Fibroblast of the conjunctiva (primary cell): ENCODE results near the gene ZNF599.
"Not testable (repeated sequence)": the region's sequence is repeated elsewhere in the genome, so short reads cannot be mapped to it uniquely, and the experiment has no call there.

Experiments used
- DNase-seq: peaks from one replicate; pipeline ENCODE4 v3.0.0-alpha.2; 2010; ENCODE audit warnings: low read depth

ZNF599 gene

DNA sequence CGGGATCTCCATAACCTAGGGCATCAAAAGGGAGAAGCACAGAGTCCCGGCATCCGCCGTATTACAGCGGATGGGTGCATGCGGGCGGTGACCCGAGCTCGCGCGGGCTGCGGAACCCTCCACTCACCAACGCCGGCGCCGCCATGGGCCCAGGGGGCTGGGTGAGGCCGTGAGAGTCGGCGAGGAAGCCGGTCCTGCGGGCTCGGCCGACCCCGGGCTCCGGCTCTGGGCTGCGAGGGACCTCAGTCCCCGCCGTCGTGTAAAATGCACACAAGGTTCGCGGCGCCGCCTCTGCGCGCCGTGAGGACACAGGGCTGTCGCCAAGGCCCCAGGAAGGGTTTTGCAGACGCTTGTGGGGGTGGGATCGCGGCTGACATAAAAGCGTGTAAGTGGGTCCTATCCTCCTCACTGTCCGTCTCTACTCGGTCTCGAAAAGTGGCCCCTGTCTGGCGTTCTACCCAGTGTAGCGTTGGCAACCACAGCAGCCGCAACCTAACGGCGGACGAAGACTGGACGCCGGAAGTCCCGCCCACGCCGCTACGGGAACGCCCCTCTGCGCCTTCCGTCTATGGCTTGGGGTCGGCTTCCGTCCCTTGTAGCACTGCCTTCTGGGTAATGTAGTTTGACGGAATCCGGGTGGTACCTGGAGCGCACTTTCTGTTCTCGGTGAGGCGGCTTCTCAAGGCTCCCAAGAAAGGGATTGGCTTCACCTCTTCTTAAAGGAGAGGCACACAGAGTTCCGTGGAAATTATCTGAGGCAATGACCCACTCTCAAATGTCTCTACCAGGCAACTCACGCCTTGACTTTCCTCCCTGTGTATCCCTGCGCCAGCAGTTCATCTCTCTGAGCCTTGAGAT, at the start of gene ZNF599:
ZNF599 (minus strand) TSS at position 519 of the 858 bp plus-strand sequence; CDS start at position 145, 374 bp downstream.
- peak; percentile 79 for DNase-seq

GRCh38 chr19:34818270-34818669, 45.3 kb upstream of the ZNF599 start:
- no peak for DNase-seq

DNA sequence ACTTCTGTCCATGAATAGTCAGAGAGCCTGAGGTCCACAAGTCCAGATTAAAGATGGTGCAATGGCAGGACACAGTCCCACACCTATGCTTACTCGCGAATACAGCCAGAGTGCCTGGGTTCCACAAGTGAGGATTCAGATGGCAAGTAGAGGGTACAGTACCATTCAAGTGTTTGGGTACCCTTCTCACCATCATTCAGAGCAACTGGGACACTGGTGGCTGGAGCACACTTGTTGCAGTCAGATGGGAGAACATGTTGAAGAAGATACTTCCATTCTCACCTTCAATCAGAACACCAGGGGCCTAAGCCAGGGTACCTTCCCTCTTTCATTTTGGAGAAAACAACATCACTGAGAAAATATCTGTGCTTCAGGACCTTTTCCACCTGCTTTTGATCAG, 43.7 kb upstream of the ZNF599 start:
- no peak for DNase-seq

- DNase-seq = no peak
Observed at GRCh38 chr19:34808566-34808965, 35.6 kb upstream of the ZNF599 start.

DNA sequence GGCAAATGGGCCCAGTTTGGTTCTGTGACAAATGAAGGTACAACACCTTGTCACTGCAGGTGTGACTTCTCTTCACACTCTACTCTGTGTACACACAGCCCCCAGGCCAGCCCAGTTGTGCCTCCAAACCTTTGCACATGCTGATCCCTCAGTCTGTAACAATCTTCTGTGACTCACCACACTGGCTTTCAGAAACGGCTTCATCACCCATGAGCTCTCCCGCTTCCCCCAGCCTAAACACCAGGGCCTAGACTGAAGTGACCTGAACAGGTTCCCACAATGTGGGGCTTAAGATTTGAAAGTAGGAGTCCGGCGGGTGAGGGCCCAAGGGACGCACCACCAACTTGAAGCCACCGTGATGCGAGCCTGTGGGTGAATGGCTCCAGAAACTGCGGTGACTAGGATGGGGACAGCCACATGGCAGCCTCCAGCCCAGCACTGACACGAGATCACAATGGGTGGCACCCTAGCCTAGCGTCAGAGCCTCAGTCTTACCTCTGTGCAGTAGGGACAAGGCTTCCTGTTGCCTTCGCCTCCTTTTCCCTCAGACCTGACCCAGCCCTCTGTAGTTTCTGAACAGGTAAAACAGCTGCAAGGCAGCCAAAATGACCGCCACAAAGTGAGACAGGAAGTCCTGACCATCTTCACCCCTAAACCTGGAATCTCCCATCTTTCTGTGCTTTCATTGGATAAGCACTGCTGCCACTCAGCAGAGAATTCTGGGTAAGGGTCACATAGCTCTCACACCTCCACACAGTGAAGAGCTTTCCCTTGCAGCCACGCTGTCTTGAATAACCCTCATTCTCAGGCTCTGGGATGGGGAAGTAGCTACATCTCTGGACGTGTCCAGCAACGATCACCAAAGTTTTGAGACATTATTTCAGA, 34.2 kb upstream of the ZNF599 start:
- no peak for DNase-seq

DNA sequence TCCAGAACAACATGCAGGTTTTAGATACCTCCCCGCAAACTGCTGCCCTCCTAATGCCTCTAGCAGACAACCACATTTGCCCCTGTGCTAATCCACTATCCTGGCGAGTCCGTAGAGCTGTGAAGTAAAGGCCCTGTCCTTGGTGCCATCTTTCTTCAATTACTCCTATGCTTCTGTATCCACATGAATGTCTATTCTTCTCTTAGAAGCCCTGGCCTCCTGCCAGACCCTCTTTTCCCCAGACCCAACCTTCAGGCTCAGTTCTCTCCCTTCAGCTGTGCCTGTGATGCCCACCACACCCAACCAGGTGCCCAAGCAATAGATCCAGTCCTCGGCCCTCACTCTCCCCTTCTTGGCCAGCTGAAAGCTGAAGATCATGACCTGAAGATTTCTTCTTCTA, 31.1 kb upstream of the ZNF599 start:
- no peak for DNase-seq

GRCh38 chr19:34796953-34797352, 23.9 kb upstream of the ZNF599 start:
- not testable (repeated sequence) for DNase-seq

DNA sequence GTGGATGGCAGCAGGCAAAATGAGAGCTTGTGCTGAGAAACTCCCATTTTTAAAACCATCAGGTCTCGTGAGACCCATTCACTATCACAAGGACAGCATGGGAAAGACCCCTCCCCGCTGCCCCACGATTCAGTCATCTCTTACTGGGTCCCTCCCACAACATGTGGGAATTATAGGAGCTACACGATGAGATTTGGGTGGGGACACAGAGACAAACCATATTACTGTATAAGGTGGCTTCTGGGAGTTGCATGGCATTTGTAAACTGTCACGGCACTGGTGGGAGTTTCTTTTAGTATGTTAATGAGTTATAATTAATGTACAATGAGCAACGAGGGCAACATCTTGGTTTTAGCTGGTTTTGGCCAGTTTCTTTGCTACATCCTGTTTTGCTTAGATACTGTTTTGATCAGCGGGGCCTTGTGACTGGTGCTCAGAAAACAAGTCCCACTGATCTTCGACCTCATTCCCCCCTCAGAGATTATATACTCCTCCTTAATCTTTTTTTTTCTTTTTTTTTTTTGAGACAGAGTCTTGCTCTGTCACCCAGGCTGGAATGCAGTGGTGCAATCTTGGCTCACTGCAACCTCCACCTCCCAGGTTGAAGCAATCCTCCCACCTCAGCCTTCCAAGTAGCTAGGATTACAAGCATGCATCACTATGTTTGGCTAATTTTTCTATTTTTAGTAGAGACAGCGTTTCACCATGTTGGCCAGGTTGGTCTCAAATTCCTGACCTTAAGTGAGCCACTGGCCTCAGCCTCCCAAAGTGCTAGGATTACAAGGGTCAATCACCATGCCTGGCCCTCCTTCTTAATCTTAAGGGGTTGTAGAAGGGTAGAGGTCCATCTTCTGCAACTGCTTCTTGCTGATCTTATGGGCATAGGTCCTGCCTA, 21.3 kb upstream of the ZNF599 start:
- no peak for DNase-seq

- no peak for DNase-seq
Observed at GRCh38 chr19:34793565-34793964, 20.6 kb upstream of the ZNF599 start.

GRCh38 chr19:34788074-34788473, 15.1 kb upstream of the ZNF599 start:
- DNase-seq = no peak

- no peak for DNase-seq
Observed at GRCh38 chr19:34787059-34787824, 14.2 kb upstream of the ZNF599 start.

GRCh38 chr19:34786236-34786635, 13.2 kb upstream of the ZNF599 start:
- no peak for DNase-seq

GRCh38 chr19:34779652-34780051, 6.6 kb upstream of the ZNF599 start:
- DNase-seq = no peak

DNA sequence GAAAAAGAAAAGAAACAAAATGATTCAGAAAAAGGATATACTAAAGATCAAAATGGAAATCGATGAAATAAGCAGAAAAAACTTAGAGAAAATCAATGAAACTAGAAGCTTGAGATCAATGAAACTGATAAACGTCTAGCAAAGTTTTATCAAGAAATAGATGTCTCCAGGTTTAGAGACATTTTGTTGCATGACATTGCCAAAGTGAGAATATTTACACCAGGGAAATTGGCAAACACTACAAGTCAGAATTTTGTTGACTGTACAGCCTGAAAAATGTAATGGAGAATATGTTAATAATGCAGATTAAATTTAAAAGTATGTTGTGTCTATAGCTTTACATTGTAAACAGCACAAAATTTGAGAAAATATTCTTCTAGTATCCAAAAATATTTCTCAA, 5.3 kb upstream of the ZNF599 start:
- no peak for DNase-seq

DNA sequence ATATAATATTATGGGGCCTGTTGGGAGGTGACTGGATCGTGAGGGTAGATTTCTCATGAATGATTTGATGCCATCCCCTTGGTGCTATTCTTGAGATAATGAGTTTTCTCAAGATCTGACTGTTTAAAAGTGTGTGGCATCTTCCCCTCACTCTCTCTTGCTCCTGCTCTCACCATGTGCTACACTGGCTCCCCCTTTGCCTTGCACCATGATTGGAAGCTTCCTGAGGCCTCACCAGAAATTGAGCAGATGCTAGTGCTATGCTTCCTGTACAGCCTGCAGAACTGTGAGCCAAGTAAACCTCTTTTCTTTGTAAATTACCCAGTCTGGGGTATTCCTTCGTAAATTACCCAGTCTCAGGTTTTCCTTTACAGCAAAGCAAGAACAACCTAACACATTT, 1.8 kb upstream of the ZNF599 start:
- DNase-seq = no peak

GRCh38 chr19:34773555-34773864, 495 bp upstream of the ZNF599 start:
- no peak for DNase-seq

- DNase-seq = no peak
Observed at GRCh38 chr19:34767951-34768350, 5.1 kb downstream of the ZNF599 start.

- no peak for DNase-seq
Observed at GRCh38 chr19:34766386-34766785, 6.6 kb downstream of the ZNF599 start.

GRCh38 chr19:34759218-34759917, 13.6 kb downstream of the ZNF599 start:
- no peak for DNase-seq

DNA sequence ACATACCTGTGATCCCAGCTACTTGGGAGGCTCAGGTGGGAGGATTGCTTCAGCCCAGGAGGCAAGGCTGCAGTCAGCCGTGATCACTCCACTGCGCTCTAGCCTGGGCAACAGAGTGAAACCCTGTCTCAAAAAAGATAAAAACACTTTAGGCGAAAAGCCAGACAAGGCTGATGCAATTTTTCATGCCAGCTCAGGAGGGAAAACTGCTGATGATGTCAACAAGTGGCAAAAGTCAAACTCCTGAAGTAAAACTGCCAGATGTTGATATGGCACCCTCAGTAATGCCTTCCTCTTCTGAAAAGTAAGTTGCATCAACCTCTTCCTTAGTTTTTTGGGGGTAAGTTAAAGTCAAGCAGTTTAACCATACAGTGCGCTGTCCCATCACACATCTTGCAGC, 15.6 kb downstream of the ZNF599 start:
- no peak for DNase-seq
